D721Med (cell line): ENCODE results near the gene INPP5K.
"Not testable (repeated sequence)": the region's sequence is repeated elsewhere in the genome, so short reads cannot be mapped to it uniquely, and the experiment has no call there.

Experiments
- DNase-seq: peaks from one replicate; pipeline ENCODE4 v3.0.0; 2011; ENCODE audit warnings: low spot score; ENCODE audit not compliant: insufficient read length
- FAIRE-seq: peaks from 2 replicates; lab custom pipeline; 2011; peaks lifted over from hg19 to GRCh38; lab: Jason Lieb, UNC
- CTCF ChIP-seq: IDR thresholded peaks from 2 replicates; pipeline ENCODE4 v1.5.1; 2012; ENCODE audit warnings: mild to moderate bottlenecking, control low read depth; ENCODE audit not compliant: insufficient read depth; ENCODE audit errors: missing control alignments

INPP5K gene

DNA sequence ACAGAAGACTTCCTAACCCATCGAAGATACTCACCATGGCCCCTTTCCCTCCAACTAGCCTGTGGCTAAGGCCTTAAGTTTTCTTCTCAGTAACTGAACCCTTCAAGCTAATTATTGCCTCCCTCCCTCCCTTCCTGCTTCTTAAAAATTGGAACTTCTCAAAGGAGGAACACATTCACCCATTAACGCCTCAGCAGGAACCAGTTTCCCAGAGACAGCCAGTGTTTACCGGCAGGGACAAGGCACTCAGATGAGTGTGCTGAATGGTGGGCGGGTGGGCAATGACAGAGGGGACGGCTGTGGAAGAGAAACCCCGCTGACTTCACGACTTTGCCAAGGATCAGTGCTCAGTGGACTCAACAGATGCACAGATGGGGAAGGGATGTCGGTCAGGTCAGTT, 25.9 kb upstream of the INPP5K start:
- no peak for TF ChIP-seq CTCF
- DNase-seq (no peak), FAIRE-seq (no peak)

- FAIRE-seq (no peak), DNase-seq (no peak)
- TF ChIP-seq CTCF: no peak
Measured at GRCh38 chr17:1541367-1541904, 25.0 kb upstream of the INPP5K start.

DNA sequence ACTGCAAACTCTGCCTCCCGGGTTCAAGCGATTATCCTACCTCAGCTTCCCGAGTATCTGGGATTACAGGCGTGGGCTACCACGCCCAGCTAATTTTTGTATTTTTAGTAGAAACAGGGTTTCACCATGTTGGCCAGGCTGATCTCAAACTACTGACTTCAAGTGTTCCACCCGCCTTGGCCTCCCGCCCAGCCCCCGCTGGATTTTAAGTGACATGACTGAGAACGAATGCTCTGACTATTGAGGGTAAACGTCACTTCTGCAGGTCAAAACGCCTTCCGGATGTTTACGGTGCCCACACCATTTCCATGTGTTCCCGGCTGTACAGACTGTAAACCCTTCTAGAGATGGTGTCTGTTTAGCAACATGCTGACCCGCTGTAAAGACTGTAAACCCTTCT, 23.4 kb upstream of the INPP5K start:
- TF ChIP-seq CTCF: no peak
- DNase-seq (no peak), FAIRE-seq (no peak)

DNA sequence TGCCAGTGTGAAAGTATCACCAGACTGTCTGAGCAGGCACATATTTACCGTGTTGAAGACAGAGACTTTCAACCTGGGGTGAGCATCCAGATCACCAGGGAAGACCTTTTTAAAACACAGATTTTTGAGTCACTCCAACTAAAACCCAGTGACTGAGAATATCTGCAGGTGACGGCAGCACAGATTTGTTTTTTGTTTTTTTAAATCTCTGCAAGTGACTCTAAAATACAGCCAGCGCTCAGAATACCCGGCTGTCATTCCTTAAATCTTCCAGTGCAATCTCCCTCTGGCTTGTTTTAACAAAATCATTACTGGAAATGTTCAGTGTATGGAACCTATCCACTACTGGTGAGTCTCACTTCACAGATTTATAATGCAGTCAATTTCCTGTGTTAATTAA, 19.3 kb upstream of the INPP5K start:
- DNase-seq (no peak), FAIRE-seq (no peak)
- no peak for TF ChIP-seq CTCF

GRCh38 chr17:1533661-1534325, 17.4 kb upstream of the INPP5K start:
- DNase-seq: no peak
- TF ChIP-seq CTCF: no peak
- FAIRE-seq: no peak

- DNase-seq: peak; percentile 44
- TF ChIP-seq CTCF: peak; percentile 29
- no peak for FAIRE-seq
Measured at GRCh38 chr17:1532836-1533602, 16.6 kb upstream of the INPP5K start.

GRCh38 chr17:1529863-1530262, 13.5 kb upstream of the INPP5K start:
- no peak for FAIRE-seq
- no peak for TF ChIP-seq CTCF
- no peak for DNase-seq

- FAIRE-seq, DNase-seq: not testable (repeated sequence)
Measured at GRCh38 chr17:1526876-1527275, 10.5 kb upstream of the INPP5K start.
